ENCODE measurements around the gene TLCD2.
A peak's percentile ranks its signal among the peaks of the same experiment; 100 is the strongest.

The TLCD2 gene

GRCh38 chr17:1713160-1713877, 3.1 kb upstream of the TLCD2 start:
- TF ChIP-seq CEBPB (IDR thresholded peaks at IDR 0.05): no peak
- TF ChIP-seq FOXM1 (IDR thresholded peaks at IDR 0.05; ENCODE audit: borderline replicate concordance, low read depth): no peak
- 0 out of 2 replicates have a peak, but pooled peaks have one; percentile 9 for TF ChIP-seq TAF1 (IDR thresholded peaks at IDR 0.05; ENCODE audit: low read depth)
- no peak for TF ChIP-seq NFIC (IDR thresholded peaks at IDR 0.05)

GRCh38 chr17:1712271-1712670, 2.1 kb upstream of the TLCD2 start:
- TF ChIP-seq NFIC (IDR thresholded peaks at IDR 0.05): no peak
- TF ChIP-seq EP300 (IDR thresholded peaks at IDR 0.05; ENCODE audit: borderline replicate concordance): no peak
- no peak for TF ChIP-seq TEAD4 (IDR thresholded peaks at IDR 0.05)
- no peak for TF ChIP-seq MAX (IDR thresholded peaks at IDR 0.05)
- TF ChIP-seq CEBPB (IDR thresholded peaks at IDR 0.05): no peak
- TF ChIP-seq USF1 (IDR thresholded peaks at IDR 0.05): no peak
- TF ChIP-seq FOXM1 (IDR thresholded peaks at IDR 0.05; ENCODE audit: borderline replicate concordance, low read depth): no peak
- TF ChIP-seq REST (IDR thresholded peaks at IDR 0.05; ENCODE audit: low read depth): no peak
- TF ChIP-seq ZBTB7A (IDR thresholded peaks at IDR 0.05; ENCODE audit: low read depth): no peak
- TF ChIP-seq CREB1 (IDR thresholded peaks at IDR 0.05; ENCODE audit: low read depth): no peak
- TF ChIP-seq EGR1 (IDR thresholded peaks at IDR 0.05): no peak
- no peak for TF ChIP-seq TAF1 (IDR thresholded peaks at IDR 0.05; ENCODE audit: low read depth)
- no peak for TF ChIP-seq YY1 (IDR thresholded peaks at IDR 0.05; ENCODE audit: low read depth)
- no peak for TF ChIP-seq RAD21 (IDR thresholded peaks at IDR 0.05; ENCODE audit: low read depth)

- TF ChIP-seq EP300 (IDR thresholded peaks at IDR 0.05; ENCODE audit: borderline replicate concordance): no peak
- TF ChIP-seq CEBPB (IDR thresholded peaks at IDR 0.05): no peak
- no peak for TF ChIP-seq TEAD4 (IDR thresholded peaks at IDR 0.05)
Observed at GRCh38 chr17:1711804-1712203, 1.6 kb upstream of the TLCD2 start.

GRCh38 chr17:1710807-1711553, 803 bp upstream of the TLCD2 start:
- TF ChIP-seq REST (IDR thresholded peaks at IDR 0.05; ENCODE audit: low read depth) (no peak), USF1 (IDR thresholded peaks at IDR 0.05) (no peak), YY1 (IDR thresholded peaks at IDR 0.05; ENCODE audit: low read depth) (no peak), TEAD4 (IDR thresholded peaks at IDR 0.05) (no peak), TAF1 (IDR thresholded peaks at IDR 0.05; ENCODE audit: low read depth) (no peak), EGR1 (IDR thresholded peaks at IDR 0.05) (no peak), ZBTB7A (IDR thresholded peaks at IDR 0.05; ENCODE audit: low read depth) (peak; percentile 60; the same call in 1 of the 2 replicates), NFIC (IDR thresholded peaks at IDR 0.05) (no peak; the same call in 1 of the 2 replicates)

GRCh38 chr17:1709403-1709951, 700 bp downstream of the TLCD2 start:
- TF ChIP-seq EGR1 (IDR thresholded peaks at IDR 0.05): no peak
- TF ChIP-seq TCF12 (IDR thresholded peaks at IDR 0.05; ENCODE audit: low read depth): no peak

GRCh38 chr17:1707107-1707506, 3.1 kb downstream of the TLCD2 start:
- TF ChIP-seq YY1 (IDR thresholded peaks at IDR 0.05; ENCODE audit: low read depth): no peak
- no peak for TF ChIP-seq TCF12 (IDR thresholded peaks at IDR 0.05; ENCODE audit: low read depth)
- TF ChIP-seq CREB1 (IDR thresholded peaks at IDR 0.05; ENCODE audit: low read depth): no peak
- no peak for TF ChIP-seq FOXM1 (IDR thresholded peaks at IDR 0.05; ENCODE audit: borderline replicate concordance, low read depth)
- TF ChIP-seq NFIC (IDR thresholded peaks at IDR 0.05): no peak
- no peak for TF ChIP-seq TEAD4 (IDR thresholded peaks at IDR 0.05)
- no peak for TF ChIP-seq EP300 (IDR thresholded peaks at IDR 0.05; ENCODE audit: borderline replicate concordance)
- TF ChIP-seq CEBPB (IDR thresholded peaks at IDR 0.05): no peak
- TF ChIP-seq MAX (IDR thresholded peaks at IDR 0.05): no peak
- no peak for TF ChIP-seq USF1 (IDR thresholded peaks at IDR 0.05)
- no peak for TF ChIP-seq TAF1 (IDR thresholded peaks at IDR 0.05; ENCODE audit: low read depth)
- TF ChIP-seq RAD21 (IDR thresholded peaks at IDR 0.05; ENCODE audit: low read depth): no peak
- TF ChIP-seq EGR1 (IDR thresholded peaks at IDR 0.05): no peak
- no peak for TF ChIP-seq REST (IDR thresholded peaks at IDR 0.05; ENCODE audit: low read depth)
- no peak for TF ChIP-seq ZBTB7A (IDR thresholded peaks at IDR 0.05; ENCODE audit: low read depth)
